ENCODE measurements around the gene AK8. TPM values are rescaled to one million over a fixed set of nuclear protein-coding genes. Genes with fewer than 3 reads are reported as not detected.

Gene AK8
- total and polyA plus RNA-seq, 2 experiments from 2014 or later, result 0.40 to 4.5 TPM

DNA sequence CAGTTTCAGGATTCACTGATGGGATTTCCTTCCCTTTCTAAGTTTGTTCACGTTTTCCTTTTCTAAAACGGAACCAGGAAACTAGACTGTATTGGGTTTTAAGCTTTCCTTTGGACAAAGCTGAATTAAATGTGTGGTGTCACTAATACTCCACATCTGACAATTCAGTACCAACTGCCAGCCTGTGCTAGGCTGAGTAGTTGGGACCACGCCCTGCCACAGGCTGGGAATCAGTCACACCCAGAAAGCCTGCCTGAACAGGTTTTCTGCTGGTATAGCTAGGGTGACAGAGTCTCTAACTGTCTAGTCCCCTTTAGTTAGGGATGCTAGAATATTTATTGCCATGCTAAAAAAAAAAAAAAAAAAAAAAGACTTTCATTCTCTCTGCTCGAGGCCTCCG lies 16.3 kb upstream of the AK8 start:
- no peak for DNase-seq (ENCODE audit: low spot score)
- TF ChIP-seq, protein P1, sequence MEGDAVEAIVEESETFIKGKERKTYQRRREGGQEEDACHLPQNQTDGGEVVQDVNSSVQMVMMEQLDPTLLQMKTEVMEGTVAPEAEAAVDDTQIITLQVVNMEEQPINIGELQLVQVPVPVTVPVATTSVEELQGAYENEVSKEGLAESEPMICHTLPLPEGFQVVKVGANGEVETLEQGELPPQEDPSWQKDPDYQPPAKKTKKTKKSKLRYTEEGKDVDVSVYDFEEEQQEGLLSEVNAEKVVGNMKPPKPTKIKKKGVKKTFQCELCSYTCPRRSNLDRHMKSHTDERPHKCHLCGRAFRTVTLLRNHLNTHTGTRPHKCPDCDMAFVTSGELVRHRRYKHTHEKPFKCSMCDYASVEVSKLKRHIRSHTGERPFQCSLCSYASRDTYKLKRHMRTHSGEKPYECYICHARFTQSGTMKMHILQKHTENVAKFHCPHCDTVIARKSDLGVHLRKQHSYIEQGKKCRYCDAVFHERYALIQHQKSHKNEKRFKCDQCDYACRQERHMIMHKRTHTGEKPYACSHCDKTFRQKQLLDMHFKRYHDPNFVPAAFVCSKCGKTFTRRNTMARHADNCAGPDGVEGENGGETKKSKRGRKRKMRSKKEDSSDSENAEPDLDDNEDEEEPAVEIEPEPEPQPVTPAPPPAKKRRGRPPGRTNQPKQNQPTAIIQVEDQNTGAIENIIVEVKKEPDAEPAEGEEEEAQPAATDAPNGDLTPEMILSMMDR (IDR thresholded peaks at IDR 0.05; ENCODE audit: poor library complexity), result no peak
- TF ChIP-seq EZH2phosphoT487 (IDR thresholded peaks at IDR 0.05; ENCODE audit: low read depth, severe bottlenecking, unreplicated experiment), result no peak
- TF ChIP-seq EZH2 (IDR thresholded peaks at IDR 0.05; ENCODE audit: borderline replicate concordance), result no peak

DNA sequence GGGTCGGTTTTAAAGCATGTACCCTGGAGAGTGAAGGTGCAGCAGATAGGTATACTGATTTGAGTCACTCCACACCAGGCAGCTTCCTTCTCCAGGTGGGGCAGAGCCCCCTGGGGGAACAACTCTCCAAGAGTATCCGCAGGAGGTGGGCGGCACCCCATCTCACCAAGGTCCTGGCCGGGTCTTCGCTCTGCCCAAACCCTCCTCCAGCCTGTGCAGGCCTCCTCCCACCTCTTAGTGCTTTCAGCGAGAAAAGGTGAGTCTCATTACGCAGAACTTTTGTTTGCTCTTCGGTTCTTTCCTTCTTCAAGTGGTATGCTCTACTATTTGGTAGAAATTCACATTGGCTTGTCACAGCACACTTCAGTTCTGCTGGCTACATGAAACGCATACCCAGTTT lies 14.3 kb upstream of the AK8 start:
- Histone ChIP-seq H3K9me2 (replicated peaks; ENCODE audit: insufficient read depth) (no peaks in the 10 kb centered on the region), H3K9me3 (ENCODE audit: low read depth) (no peaks in the 10 kb centered on the region), H3K79me2 (no peaks in the 10 kb centered on the region), H4K20me1 (ENCODE audit: insufficient read depth, poor library complexity, severe bottlenecking) (no peaks in the 10 kb centered on the region), H3K4me3 (no peak overlapping the region), H3K27ac (no peak overlapping the region), H3K4me2 (no peak overlapping the region), H2AFZ (no peak overlapping the region), H3K4me1 (ENCODE audit: insufficient read depth) (no peaks in the 10 kb centered on the region), H3K27me3 (no peaks in the 10 kb centered on the region), H3K36me3 (replicated peaks; ENCODE audit: insufficient read depth, low read depth) (no peaks in the 10 kb centered on the region)
- TF ChIP-seq EZH2 (IDR thresholded peaks at IDR 0.05; ENCODE audit: borderline replicate concordance) (no peak), EZH2phosphoT487 (IDR thresholded peaks at IDR 0.05; ENCODE audit: low read depth, severe bottlenecking, unreplicated experiment) (no peak)
- TF ChIP-seq, protein P1 (IDR thresholded peaks at IDR 0.05; ENCODE audit: poor library complexity), result no peak
- DNase-seq (ENCODE audit: low spot score), result no peak
- 74% methylated on average over 9 of the region's 9 CpGs for WGBS (ENCODE audit: low lambda C conversion rate, missing lambda C conversion rate)

More for the DNA sequence above, 16.3 kb upstream of the AK8 start:
- H4K20me1 ChIP-seq (ENCODE audit: insufficient read depth, poor library complexity, severe bottlenecking), result no peaks in the 10 kb centered on the region
- WGBS (ENCODE audit: low lambda C conversion rate, missing lambda C conversion rate), result 96% methylated on average over 5 of the region's 5 CpGs
- H3K4me3 ChIP-seq, result no peak overlapping the region
- no peaks in the 10 kb centered on the region for H3K9me2 ChIP-seq (replicated peaks; ENCODE audit: insufficient read depth)
- no peak overlapping the region for H3K27ac ChIP-seq
- H3K27me3 ChIP-seq, result no peaks in the 10 kb centered on the region
- no peak overlapping the region for H2AFZ ChIP-seq
- H3K79me2 ChIP-seq, result no peaks in the 10 kb centered on the region
- H3K4me2 ChIP-seq, result no peak overlapping the region
- H3K36me3 ChIP-seq (replicated peaks; ENCODE audit: insufficient read depth, low read depth), result no peaks in the 10 kb centered on the region
- no peaks in the 10 kb centered on the region for H3K9me3 ChIP-seq (ENCODE audit: low read depth)
- H3K4me1 ChIP-seq (ENCODE audit: insufficient read depth), result no peaks in the 10 kb centered on the region

DNA sequence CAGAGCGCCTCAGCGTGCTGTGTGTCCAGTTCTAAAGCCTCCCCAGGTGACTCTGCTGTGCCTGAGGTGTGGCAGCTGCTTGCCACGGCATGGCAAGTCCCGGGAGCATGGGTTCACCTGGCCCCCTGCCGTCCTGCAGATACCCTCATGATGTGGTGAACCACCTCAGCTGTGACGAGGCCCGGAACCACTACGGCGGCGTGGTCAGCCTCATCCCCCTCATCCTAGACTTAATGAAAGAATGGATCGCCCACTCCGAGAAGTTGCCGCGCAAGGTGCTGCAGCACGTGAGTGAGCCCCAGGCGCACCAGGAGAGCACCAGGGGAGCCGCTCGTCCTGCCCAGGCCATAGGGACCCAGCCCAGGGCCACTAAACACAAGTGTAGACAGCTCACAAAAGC lies 10.1 kb upstream of the AK8 start:
- WGBS (ENCODE audit: low lambda C conversion rate, missing lambda C conversion rate), result 95% methylated on average over 18 of the region's 18 CpGs
- H4K20me1 ChIP-seq (ENCODE audit: insufficient read depth, poor library complexity, severe bottlenecking), result no peaks in the 10 kb centered on the region

More for the DNA sequence above, 10.1 kb upstream of the AK8 start:
- no peak for DNase-seq (ENCODE audit: low spot score)
- no peaks in the 10 kb centered on the region for H3K36me3 ChIP-seq (replicated peaks; ENCODE audit: insufficient read depth, low read depth)
- no peaks in the 10 kb centered on the region for H3K79me2 ChIP-seq
- no peaks in the 10 kb centered on the region for H3K9me2 ChIP-seq (replicated peaks; ENCODE audit: insufficient read depth)
- H3K4me1 ChIP-seq (ENCODE audit: insufficient read depth), result no peaks in the 10 kb centered on the region
- TF ChIP-seq, protein P1 (IDR thresholded peaks at IDR 0.05; ENCODE audit: poor library complexity), result no peak
- no peaks in the 10 kb centered on the region for H3K27me3 ChIP-seq
- H3K4me3 ChIP-seq, result no peak overlapping the region
- no peak overlapping the region for H2AFZ ChIP-seq
- H3K4me2 ChIP-seq, result no peak overlapping the region
- H3K27ac ChIP-seq, result no peak overlapping the region
- H3K9me3 ChIP-seq (ENCODE audit: low read depth), result no peaks in the 10 kb centered on the region
